MCF 10A (cell line): ENCODE measurements around the gene SLC44A5. TPM values are rescaled to one million over a fixed set of nuclear protein-coding genes. Genes with fewer than 3 reads are reported as not detected.

ENCODE experiments used
- BruUV-seq: library from RNA; stranded (reverse); fragments of 400-500 nt; replicated peaks from 2 replicates; lab custom pipeline; 2021; lab: Mats Ljungman, UMichigan
- CTCF ChIA-PET: fragments of 300-600 bp; sonication (Branson Sonifier 250); formaldehyde crosslinking; extraction: SDS; loops from one replicate; lab custom pipeline; 2021; ENCODE audit warnings: antibody characterized with exemption, inconsistent platforms; lab: Yijun Ruan, JAX
- POLR2A ChIA-PET: fragments of 300-600, 350-650 bp; sonication (Branson Sonifier 250); formaldehyde crosslinking; extraction: SDS; loops from one replicate; lab custom pipeline; 2020; ENCODE audit warnings: antibody characterized with exemption, inconsistent platforms; lab: Yijun Ruan, JAX
- DNase-seq: peaks from one replicate; pipeline ENCODE4 v3.0.0-alpha.2; 2018; ENCODE audit not compliant: unreplicated experiment
- H3K27ac Mint-ChIP-seq: one replicate; pipeline ENCODE4 v1.8.0; 2022; ENCODE audit warnings: mild to moderate bottlenecking, low read depth, mixed read lengths; ENCODE audit not compliant: unreplicated experiment
- H3K27me3 Mint-ChIP-seq: one replicate; pipeline ENCODE4 v1.8.0; 2022; ENCODE audit warnings: mixed read lengths; ENCODE audit not compliant: insufficient read depth, unreplicated experiment
- H3K36me3 Mint-ChIP-seq: one replicate; pipeline ENCODE4 v1.8.0; 2022; ENCODE audit warnings: mild to moderate bottlenecking, moderate library complexity, mixed read lengths; ENCODE audit not compliant: insufficient read depth, unreplicated experiment
- H3K4me1 Mint-ChIP-seq: one replicate; pipeline ENCODE4 v1.8.0; 2022; ENCODE audit warnings: mixed read lengths; ENCODE audit not compliant: insufficient read depth, unreplicated experiment
- H3K4me3 Mint-ChIP-seq: one replicate; pipeline ENCODE4 v1.8.0; 2022; ENCODE audit warnings: mild to moderate bottlenecking, moderate library complexity, mixed read lengths; ENCODE audit not compliant: unreplicated experiment
- H3K9me3 Mint-ChIP-seq: one replicate; pipeline ENCODE4 v1.8.0; 2022; ENCODE audit warnings: mixed read lengths; ENCODE audit not compliant: unreplicated experiment
- intact Hi-C: fragments of 100-400 bp; cut with micrococcal nuclease; formaldehyde crosslinking; loops from 2 replicates; pipeline ENCODE4 v1.14.1; 2022
- total RNA-seq: library from RNA; stranded (reverse); gene quantifications from 2 replicates; pipeline ENCODE4 v1.2.3, GENCODE V29; 2022
- TF ChIP-seq, protein P1 (sequence below): fragments of 200-600 bp; IDR thresholded peaks from one replicate; pipeline ENCODE4 v1.8.0; 2022; ENCODE audit warnings: antibody characterized with exemption, mild to moderate bottlenecking; ENCODE audit not compliant: unreplicated experiment

The SLC44A5 gene
- total RNA-seq, 1 experiment from 2014 or later: 14.3 TPM

DNA sequence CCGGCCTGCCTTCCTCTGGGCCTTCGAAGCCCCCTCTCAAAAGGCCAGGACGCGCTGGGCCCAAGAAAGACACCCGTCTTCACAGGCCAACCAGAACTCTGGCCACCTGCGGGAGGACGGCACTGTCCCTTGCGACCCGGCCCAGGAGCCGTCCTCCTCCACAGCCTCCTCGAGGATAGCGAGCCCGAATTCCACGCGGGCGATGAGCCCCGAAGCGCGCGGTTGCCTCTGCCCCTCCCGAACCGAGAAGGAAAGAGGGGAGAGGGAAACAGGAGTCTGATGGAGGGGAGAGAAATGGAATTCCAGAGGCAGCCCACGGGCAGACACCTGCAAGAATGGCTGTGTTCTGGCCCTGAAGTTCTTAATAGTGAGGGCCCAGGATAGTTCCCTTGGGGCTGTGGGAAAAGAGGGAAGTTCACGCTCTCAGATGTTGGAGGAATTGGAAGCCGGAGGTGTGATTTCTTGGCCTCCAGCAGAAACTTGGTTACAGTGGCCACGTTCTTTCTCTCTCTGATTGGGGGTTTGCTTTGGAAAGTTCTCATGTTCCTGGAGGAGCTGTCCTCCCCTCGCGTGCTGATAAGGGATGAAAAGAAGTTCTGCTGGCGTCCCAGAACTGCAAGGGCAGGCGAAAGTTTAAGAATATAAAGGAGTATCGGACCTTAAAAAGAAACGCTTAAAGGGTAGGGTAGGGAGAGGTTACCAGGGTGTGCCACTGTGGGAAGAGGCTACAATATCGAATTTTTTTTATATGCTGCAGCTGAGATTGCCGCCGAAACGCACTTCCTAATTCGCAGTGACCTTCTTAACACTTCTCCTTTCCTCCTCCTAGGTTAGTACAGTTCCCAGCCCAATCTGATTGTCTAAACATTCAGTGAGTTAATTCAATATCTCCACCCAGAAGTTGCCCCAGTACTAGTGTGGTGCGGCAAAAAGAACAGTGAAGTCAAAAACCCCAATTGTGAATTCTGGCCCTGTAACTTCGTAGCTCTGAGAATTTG is 5.8 kb upstream of the SLC44A5 start:
- TF ChIP-seq, protein P1, sequence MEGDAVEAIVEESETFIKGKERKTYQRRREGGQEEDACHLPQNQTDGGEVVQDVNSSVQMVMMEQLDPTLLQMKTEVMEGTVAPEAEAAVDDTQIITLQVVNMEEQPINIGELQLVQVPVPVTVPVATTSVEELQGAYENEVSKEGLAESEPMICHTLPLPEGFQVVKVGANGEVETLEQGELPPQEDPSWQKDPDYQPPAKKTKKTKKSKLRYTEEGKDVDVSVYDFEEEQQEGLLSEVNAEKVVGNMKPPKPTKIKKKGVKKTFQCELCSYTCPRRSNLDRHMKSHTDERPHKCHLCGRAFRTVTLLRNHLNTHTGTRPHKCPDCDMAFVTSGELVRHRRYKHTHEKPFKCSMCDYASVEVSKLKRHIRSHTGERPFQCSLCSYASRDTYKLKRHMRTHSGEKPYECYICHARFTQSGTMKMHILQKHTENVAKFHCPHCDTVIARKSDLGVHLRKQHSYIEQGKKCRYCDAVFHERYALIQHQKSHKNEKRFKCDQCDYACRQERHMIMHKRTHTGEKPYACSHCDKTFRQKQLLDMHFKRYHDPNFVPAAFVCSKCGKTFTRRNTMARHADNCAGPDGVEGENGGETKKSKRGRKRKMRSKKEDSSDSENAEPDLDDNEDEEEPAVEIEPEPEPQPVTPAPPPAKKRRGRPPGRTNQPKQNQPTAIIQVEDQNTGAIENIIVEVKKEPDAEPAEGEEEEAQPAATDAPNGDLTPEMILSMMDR: no peak
- no TSS peak for BruUV-seq
- Mint-ChIP-seq H3K27me3 (peaks cover 54% of the 10 kb centered on the region), H3K36me3 (no peaks in the 10 kb centered on the region), H3K4me1 (peaks cover 6% of the 10 kb centered on the region), H3K9me3 (no peaks in the 10 kb centered on the region), H3K27ac (no peak overlapping the region), H3K4me3 (peak overlapping the region; percentile 64)
- DNase-seq: no peak
- POLR2A ChIA-PET: no interaction called here
- CTCF ChIA-PET: interaction anchor here (0.6 to 1.3 kb wide), 3 partner anchors 14 to 351 kb away, joined by 3 to 6 read pairs (median 5); no protein-coding TSS in a partner anchor
- intact Hi-C loops: no loop called here

GRCh38 chr1:75615613-75616435 is 4.9 kb upstream of the SLC44A5 start:
- ChIA-PET POLR2A (interaction anchor here (1.0 kb wide), 2 partner anchors 38 to 74 kb away, joined by 3 to 4 read pairs; no protein-coding TSS in a partner anchor), CTCF (interaction anchor here (0.6 to 0.7 kb wide), 3 partner anchors 16 to 349 kb away, joined by 3 to 6 read pairs (median 3); no protein-coding TSS in a partner anchor)
- DNase-seq: peak; percentile 61
- peaks cover 6% of the 10 kb centered on the region for H3K4me1 Mint-ChIP-seq
- H3K4me3 Mint-ChIP-seq: peak overlapping the region; percentile 64
- TF ChIP-seq, protein P1: no peak
- H3K27ac Mint-ChIP-seq: no peak overlapping the region
- peaks cover 54% of the 10 kb centered on the region for H3K27me3 Mint-ChIP-seq
- intact Hi-C loops: no loop called here
- no TSS peak for BruUV-seq
- no peaks in the 10 kb centered on the region for H3K9me3 Mint-ChIP-seq
- no peaks in the 10 kb centered on the region for H3K36me3 Mint-ChIP-seq

DNA sequence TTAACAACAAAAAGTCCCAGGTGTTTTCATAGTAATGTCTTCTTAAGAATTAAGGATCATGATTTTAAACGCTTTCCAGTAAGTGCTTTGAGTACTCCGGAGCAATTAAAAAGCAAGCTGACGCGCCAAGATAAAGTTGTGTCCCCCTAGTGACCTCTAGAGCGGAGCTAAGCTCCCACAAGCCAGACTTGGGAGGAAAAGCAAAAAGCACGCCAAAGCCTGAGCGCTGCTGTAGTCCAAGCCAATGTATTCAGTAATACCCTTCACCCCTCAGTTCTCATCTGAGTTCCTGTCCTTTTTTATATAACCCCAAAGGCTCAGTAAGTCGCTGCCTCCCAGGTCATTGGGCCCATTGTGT is 3.5 kb upstream of the SLC44A5 start:
- BruUV-seq: no TSS peak
- H3K4me3 Mint-ChIP-seq: no peak overlapping the region
- no peaks in the 10 kb centered on the region for H3K9me3 Mint-ChIP-seq
- ChIA-PET CTCF (interaction anchor here (0.6 to 1.3 kb wide), 3 partner anchors 18 to 363 kb away, joined by 3 to 6 read pairs (median 4); no protein-coding TSS in a partner anchor), POLR2A (no interaction called here)
- TF ChIP-seq, protein P1: no peak
- peaks cover 53% of the 10 kb centered on the region for H3K27me3 Mint-ChIP-seq
- intact Hi-C loops: no loop called here
- H3K36me3 Mint-ChIP-seq: no peaks in the 10 kb centered on the region
- no peak overlapping the region for H3K27ac Mint-ChIP-seq
- peaks cover 6% of the 10 kb centered on the region for H3K4me1 Mint-ChIP-seq
- no peak for DNase-seq
